ENCODE measurements around the gene SUSD5.
"Not testable (repeated sequence)": the region's sequence is repeated elsewhere in the genome, so short reads cannot be mapped to it uniquely, and the experiment has no call there.

SUSD5 gene

DNA sequence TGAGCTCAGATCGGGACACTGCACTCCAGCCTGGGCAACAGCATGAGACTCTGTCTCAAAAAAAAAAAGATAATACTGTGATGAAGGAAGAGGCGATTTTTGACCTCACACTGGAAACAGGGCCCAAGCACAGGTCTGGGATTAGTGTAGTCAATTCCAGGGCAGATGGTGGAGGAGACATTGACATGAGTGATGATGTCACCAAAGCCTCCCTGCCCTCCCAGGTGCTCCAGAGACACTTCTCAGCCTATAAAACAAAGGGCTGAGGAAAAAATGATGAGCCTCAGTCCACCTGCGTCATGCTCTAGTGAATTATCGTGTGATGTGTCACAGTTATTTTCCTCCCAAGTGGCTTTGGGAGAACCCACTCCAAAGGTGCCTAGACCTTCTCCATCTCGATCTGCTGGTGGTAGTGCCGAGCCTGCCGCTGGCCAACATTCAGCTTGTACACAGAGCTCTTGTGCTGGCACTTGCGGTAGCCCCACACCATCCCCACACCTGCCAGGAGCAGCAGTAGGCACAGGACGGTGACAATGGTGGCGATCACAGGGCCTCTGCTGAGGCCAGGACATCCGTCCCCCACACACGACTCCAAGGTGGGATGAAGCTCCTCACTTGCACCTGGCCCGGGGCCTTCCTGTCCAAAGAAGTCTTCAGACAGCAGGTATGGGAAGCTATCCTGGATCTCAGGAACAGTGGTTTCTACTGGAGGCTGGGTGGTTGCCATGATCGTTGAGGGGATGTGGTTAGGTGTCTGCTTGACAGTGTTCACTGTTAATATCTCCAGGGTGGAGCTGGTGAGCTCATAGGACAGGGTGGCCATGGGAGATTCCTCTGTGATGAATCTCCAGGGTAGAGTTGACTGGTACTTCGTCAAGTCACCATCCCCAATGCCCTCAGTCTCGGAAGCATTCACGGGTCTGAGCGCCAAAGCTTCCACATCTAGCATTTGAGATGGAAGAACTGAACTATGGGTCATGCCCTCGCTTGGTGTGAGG is 65.9 kb downstream of the SUSD5 start:
- DNase-seq (ENCODE audit: low read depth in 2 of 2): no peak

DNA sequence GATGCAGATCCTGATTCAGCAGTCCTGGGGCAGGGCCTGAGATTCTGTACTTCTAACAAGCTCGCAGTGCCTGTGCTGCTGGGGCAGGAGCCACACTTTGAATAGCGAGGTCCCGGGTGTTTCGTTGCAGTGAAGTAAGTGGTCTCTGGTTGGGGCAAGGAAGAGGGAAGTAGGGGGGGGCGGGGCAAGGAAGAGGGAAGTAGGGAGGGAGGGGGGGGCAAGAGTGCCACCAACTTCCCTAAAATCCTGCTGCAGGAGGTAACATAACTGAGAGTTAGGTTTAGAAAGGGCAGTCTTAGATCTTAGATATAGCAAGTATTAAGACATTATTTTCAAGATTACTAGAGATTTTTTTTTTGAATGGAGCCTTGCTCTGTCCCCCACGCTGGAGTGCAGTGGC is 69.3 kb downstream of the SUSD5 start:
- DNase-seq (ENCODE audit: low read depth in 2 of 2): no peak

DNA sequence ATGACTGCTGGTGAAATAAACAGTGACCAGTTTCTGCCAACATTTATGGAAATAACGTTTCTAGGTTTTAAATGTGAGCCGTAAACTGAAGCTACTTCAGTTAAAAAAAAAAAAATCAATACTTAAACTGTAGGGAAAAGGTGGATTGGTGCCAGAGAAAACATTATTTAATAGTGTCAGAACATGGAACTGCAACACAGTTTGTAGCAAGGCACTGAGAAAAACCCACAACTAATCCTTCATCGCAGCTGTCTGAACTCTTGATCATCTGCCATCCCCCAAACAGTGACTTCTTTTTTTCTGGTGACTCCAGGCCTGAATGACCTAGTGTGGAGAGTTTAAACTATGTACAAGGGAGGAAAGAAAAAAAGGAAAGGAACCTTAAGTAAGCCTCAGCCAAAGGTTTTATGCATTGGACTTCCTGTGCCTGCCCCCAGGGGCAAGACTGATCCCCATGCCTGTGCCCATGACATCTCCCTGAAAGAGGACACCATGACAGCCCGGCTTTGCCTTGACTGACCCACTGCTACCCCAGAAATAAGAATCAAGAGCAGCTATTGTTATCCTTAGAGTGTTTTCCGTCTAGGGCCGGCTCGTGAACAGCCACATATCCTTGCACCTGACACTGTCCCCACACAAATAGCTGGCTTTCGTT is 71.7 kb downstream of the SUSD5 start:
- DNase-seq (ENCODE audit: low read depth in 2 of 2): no peak

DNA sequence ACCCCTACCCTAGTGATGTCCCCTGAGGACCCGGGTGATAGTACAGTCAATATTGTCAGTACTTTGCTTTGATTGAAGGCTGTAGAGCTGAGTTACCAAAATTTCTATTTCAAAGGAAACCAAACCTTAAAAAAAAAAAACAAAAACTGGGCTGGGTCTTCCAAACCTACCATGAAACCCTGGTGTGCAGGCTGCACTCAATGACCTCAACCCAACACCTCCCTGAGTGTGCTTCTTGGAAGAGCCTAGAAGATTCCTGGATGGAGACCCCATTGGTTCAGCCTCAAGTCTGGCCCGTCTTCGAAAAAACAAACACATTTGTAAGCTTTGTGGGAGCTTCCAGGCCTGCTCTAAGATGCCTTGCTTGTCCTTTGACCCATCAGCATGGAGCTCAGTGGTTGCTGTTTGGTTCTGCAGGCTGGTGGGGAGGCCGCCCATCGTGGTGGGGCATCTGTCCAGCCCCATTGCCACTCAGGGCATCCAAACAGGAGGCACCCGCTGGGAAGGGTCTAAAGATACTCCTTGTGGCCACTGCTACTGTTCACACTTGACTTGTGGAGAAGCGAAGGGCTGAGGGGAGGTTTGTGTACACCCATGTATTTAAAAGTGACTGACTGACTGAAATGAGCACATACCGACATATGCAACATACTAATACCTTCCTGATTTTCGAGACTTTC is 72.6 kb downstream of the SUSD5 start:
- DNase-seq (ENCODE audit: low read depth in 2 of 2): no peak

DNA sequence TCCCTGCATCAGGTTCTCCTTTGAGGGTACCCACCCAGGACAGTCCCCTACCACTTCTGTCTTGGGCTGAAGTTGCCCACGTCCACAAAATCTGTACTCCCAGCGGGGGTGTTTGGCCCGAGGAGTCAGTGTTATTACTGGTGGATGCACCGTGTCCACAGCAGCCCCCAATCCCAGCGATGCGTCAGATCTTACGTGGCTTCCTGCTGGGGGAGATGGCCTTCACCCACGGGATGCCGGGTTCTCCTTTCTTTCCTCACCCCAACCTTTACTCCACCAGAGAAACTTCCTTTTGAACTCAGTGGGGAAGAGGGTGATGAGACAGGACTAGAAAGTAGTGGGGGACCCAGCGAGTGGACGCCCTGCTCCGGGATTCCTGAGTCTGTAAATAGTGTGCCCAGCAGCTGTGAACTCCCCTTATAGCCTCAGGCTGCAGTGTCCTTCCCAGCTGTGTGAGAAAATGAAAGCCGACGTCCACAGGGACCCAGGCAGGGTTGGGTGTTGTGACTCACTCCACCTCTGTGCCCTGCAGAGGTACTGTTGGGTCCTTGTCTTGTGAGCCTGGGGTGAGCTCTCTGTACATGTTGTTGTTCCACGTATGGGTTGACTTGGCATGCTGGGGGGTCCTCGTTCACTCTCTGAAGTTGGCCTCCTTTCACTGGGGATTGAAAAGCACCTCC is 73.2 kb downstream of the SUSD5 start:
- DNase-seq (ENCODE audit: low read depth in 2 of 2): no peak

DNA sequence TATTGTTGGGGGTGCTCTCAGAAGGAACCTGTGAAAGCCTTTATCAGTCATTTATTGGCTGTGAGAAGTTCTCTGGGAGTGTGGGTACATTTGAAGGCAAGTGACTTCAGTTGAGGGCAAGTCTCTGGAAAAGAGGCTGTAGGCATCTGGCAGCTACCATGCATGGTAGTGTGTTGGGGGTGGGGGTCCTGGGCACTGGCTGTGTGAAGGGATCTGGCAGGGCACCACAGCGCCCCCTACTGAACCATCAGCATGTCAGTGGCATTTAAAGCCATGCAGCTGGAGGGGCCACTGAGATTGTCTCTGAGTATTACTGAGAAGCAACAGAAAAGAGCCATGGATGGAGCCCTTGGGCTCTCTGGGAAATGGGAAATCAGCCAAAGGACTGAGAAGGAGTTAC is 74.2 kb downstream of the SUSD5 start:
- DNase-seq (ENCODE audit: low read depth in 2 of 2): peak; percentile 4 to 22

DNA sequence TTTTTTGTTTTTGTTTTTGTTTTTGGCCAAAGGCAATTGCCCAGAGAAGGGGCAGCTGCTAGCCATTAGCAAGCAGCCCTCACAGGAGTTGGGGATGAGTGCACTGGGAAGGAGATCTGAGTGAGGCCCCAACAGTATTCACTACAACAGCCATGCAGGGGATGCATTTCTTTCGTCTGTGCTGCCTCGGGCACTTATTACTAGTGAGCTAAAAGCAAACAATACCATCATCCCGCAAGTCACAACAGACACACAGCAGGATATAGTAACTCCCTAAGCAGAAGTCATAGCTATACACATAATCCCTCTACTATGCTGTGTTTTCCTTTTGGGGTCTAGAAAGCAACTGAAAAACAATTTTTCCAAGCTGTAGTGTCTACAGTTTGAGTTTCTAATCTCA is 77.6 kb downstream of the SUSD5 start:
- no peak for DNase-seq (ENCODE audit: low read depth in 2 of 2)

DNA sequence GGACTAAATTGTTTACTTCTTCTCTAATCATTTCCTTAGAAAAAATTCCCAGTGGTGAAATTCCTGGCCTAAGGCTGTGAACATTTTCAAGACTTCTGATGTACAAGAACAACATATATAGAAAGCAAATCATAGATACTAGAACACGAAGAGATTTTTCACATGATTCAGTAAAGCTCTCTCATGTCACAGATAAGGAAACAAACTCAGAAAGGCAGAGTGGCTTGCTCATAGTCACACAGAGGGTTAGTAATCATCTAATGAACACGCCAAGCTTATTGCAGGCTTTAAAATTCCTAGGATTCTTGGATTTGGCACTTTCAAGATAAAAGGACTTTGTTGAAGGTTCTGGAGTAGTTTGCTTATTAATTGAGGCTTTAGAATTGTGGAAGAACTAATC is 78.6 kb downstream of the SUSD5 start:
- no peak for DNase-seq (ENCODE audit: low read depth in 2 of 2)

DNA sequence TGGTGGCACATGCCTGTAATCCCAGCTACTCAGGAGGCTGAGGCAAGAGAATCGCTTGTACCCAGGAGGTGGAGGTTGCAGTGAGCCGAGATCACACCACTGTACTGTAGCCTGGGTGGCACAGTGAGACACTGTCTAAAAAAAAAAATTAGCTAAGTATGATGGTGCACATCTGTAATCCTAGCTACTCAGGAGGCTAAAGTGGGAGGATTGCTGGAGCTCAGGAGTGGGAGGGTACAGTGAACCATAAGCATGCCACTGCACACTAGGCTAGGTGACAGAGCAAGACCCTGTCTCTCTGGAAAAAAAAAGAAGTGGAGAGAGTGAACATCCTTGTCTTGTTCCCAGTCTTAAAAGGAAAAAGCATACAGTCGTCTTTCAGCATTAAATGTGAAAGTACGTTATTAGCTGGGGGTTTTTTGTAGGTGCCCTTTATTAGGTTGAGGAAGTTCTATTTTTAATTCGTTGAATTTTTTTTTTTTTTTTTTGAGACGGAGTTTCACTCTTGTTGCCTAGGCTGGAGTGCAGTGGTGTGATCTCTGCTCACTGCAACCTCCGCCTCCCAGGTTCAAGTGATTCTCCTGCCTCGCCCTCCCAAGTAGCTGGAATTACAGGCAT is 79.5 kb downstream of the SUSD5 start:
- not testable (repeated sequence) for DNase-seq (ENCODE audit: low read depth in 2 of 2)

DNA sequence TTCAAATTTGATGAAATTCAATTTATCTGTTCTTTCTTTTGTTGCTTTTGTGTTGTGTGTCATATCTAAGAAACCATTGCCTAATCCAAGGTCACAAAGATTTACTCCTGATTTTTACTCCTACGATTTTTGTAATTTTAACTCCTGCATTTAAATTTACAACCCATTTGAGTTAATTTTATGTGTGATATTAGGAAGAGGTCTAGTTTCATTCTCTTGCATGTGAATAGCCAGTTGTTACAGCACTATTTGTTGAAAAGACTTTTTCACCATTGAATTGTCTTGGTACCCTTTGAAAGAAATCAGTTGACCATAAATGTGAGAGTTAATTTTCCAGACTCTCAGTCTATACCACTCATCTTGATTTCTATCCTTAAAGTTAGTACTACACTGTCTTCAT is 80.9 kb downstream of the SUSD5 start:
- DNase-seq (ENCODE audit: low read depth in 2 of 2): no peak

DNA sequence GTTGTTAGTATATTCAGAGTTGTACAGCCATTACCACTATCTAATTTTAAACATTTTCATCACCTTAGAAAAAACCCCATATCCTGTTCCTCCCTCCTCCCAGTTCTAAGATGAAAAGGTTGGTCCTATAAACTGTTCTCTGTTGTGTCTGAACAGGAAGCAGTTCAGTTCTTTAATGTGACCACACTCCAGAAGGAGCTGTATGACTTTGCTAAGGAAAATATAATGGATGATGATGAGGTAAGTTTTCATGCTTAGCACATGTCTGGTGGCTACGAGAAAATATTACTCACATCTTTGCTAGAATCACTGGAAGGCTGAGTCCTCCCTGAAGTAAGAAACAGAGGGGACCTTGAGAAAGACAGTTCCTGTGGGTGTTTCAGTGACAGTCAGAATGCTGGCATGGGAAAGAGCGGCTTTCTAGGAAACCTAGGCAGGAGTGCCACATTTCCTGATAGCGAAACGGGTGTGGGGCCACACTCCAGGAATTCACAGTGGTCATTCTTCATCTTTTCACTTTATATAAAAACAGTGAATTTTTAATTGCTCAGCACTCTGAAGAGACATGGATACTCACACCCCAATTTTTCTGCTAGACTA is 84.5 kb downstream of the SUSD5 start:
- DNase-seq (ENCODE audit: low read depth in 2 of 2): no peak

DNA sequence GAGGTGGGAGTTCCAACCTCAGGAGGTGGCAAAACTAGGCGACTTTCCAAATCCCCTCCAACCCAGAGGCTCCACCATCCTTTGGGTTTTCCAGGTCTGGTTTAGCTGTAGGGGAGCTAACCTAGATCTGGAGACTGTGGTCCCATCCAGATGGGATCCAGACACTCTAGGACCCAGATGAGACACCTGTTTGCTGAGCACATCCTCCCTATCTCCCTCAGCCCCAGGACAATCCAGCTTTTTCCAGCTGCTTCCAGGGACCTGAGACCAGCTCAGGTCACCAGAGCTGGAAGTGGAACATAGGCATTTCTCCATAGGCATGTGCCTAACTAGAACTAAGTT is 86.6 kb downstream of the SUSD5 start:
- no peak for DNase-seq (ENCODE audit: low read depth in 2 of 2)

DNA sequence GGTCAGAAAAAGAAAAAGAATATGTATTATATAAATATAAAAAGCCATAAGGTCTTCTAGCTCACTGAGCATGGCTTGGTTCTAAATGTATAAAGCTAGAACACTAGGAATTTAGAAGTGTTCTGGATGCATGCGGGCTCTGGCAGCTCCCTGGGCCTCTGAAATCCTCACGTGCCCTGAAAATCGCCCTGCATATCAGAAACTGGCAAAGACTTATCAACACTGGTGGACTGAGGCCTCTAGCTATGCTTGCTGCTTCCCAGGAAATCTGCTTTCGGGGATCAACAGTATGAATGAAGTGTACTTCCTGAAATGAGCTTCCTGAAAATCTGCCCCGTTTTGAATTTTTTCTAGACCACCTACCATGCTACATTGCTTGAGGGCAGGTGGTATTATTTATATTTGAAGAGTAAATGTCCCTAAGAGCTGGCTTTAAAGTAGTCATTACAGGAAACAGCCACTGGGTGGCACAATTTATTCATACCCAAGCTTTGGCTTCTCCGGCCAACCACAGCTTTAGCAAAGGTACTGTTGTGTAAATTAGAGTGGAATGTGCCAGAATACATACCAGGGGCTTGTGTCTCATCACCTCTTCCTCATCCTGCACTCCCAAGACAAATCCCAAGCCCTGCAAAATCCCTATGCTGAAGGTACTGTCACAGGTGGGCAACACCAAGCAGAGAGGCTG is 87.1 kb downstream of the SUSD5 start:
- DNase-seq (ENCODE audit: low read depth in 2 of 2): peak in 1 of 2 donors; percentile 32

DNA sequence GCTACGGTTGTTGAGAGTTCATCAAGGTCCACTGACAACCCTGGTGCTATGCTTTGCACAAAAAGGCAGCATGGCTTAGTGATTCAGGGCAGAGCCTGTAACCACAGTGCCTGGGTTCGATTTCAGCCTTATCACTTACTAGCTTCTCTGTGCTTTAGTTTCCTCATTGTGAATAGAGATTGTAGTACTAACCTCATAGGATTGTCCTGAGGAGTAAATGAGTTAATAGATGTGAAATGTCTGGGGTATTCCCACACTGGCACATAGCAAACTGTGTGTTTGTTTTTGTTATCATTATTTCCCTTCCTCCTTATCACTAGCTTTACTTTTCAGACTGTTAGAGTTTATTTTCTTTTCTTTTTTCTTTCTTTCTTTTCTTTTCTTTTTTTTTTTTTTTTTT is 88.5 kb downstream of the SUSD5 start:
- no peak for DNase-seq (ENCODE audit: low read depth in 2 of 2)

DNA sequence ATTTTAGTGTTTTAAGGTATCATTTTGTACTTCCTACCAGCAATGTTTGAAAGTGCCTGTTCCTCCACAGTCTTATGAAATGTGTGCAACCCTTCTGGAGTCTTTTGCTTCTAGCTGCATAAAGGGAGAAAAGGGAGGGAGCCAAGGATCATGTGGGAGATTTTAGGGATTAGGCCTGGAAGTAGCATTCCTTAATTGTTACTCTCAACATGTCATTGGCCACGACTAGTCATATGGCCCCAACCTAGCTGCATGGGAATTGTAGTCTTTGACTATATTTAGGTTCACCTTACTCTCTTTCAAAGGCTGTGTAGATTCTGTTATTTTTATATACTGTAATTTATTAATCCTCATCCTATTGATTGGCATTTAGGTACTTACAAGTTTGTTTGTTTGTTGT is 89.9 kb downstream of the SUSD5 start:
- no peak for DNase-seq (ENCODE audit: low read depth in 2 of 2)

DNA sequence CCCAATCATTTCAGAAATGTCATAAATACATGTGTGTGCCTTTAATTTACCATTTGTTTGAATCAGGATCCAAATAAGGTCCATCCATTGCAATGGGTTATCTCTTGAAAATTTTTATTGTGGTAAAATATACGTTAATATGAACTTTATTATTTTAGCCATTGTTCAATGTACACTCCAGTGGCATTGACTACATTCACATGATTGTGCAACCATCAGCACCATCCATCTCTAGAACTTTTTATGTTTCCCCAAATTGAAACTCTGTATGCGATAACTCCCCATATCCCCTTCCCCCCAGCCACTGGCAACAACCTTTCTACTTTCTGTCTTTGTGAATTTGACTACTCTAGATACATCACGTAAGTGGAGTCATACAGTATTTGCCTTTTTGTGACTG is 92.8 kb downstream of the SUSD5 start:
- DNase-seq (ENCODE audit: low read depth in 2 of 2): no peak

DNA sequence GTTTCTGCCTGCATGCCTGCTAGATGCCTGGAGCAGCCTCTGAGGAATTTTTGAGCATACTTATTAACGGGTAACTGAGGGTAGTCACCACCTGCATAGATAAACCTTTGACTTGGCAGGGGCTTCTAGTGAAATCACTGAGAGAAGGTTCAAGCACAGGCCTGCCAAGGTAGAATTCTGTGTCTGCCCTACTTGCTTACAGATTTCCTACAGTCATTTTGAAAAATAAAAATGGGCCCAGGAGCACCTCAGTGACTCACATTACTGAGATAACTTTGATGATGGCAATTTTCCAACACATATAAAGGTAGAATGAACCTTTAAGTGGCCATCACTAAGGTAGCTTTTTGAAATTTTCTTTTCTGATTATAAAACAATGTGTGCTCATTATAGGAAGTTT is 94.0 kb downstream of the SUSD5 start:
- no peak for DNase-seq (ENCODE audit: low read depth in 2 of 2)

DNA sequence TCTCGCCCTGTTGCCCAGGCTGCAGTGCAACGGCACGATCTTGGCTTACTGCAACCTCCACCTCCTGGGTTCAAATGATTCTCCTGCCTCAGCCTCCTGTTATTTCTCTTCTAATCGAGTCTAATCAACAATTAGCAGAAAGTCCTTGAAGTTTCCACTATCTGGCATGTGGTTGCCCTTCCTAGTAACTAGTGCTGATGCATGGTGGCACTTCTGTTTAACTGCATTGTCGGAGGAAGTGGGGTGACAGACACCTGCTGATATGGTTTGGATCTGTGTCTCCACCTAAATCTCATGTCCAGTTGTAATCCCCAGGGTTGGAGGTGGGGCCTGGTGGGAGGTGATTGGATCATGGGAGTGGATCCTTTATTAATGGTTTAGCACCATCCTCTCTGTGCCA is 95.6 kb downstream of the SUSD5 start:
- DNase-seq (ENCODE audit: low read depth in 2 of 2): no peak

DNA sequence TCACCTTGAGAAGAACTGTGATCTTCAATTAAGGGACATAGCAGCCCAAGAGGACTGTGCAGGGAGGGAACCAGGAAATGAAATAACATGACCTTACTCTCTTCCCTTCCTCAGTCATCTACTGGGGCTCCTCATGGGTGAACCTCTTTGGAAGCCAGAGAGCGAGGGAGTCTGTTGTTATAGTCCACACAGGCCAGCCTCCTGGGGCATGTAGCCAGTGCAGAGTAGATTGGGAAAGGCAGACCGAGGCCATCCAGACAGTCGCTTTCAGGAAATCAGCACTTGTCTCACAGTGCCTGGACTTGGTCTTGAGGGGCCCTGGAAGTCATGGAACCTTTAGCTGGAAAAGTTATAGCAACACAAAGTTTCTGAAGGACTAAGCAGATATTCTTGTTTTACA is 98.7 kb downstream of the SUSD5 start:
- DNase-seq (ENCODE audit: low read depth in 2 of 2): no peak

DNA sequence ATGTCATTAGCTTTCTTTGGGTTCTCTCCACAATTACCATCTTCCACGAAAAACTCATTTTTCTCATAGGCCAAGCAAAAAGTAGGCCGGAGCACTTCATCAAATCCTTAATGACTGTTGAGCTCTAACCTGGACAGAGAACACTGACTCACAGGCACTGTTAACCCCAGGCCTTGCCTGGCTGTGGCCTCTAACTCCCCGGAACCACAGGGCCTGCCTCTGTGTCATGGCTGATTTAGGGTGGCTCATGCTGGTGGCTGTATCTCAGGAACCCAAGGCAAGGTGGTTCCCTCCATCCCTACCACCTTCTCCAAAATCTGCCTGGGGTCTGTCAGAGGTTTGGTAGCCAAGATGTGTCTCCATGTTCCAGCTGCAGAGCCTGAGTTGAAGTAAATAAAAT is 101.1 kb downstream of the SUSD5 start:
- no peak for DNase-seq (ENCODE audit: low read depth in 2 of 2)

Data from stimulated activated CD4-positive, alpha-beta T cell treated with anti-CD3 and anti-CD28 coated beads, Interleukin-1b, Interleukin-23, amount 100 ng/mL, for 4 hours (primary cell).